ENCODE results near the gene PPAN. TPM values are rescaled to one million over a fixed set of nuclear protein-coding genes. Genes with fewer than 3 reads are reported as not detected.
A peak's percentile ranks its signal among the peaks of the same experiment; 100 is the strongest.

The PPAN gene
- total RNA-seq, 2 experiments from 2014 or later, result 165 to 171 TPM

GRCh38 chr19:10083911-10084310, 22.3 kb upstream of the PPAN start:
- H3K36me3 Mint-ChIP-seq (ENCODE audit: low read depth), result peaks cover 5% of the 10 kb centered on the region
- no peak overlapping the region for H3K27ac Mint-ChIP-seq
- DNase-seq (no peak), ATAC-seq (no peak)
- intact Hi-C loops (cut with micrococcal nuclease), result no loop called here
- H3K4me3 Mint-ChIP-seq, result no peak overlapping the region
- ChIA-PET POLR2A (interaction anchor here (0.6 to 3.3 kb wide), 5 partner anchors 23 to 429 kb away, joined by 3 to 13 read pairs (median 4); partner anchors contain the start of gene PPAN), CTCF (interaction anchor here (0.8 to 1.6 kb wide), 5 partner anchors 10 to 152 kb away, joined by 3 read pairs; no protein-coding TSS in a partner anchor)
- H3K4me1 Mint-ChIP-seq (ENCODE audit: low read depth), result peaks cover 13% of the 10 kb centered on the region
- no peaks in the 10 kb centered on the region for H3K27me3 Mint-ChIP-seq
- no peaks in the 10 kb centered on the region for H3K9me3 Mint-ChIP-seq
- TF ChIP-seq CTCF (IDR thresholded peaks at IDR 0.05), result no peak

GRCh38 chr19:10084803-10085202, 21.4 kb upstream of the PPAN start:
- ChIA-PET POLR2A (interaction anchor here (0.8 to 3.3 kb wide), 5 partner anchors 10 to 58 kb away, joined by 3 to 13 read pairs (median 4); partner anchors contain the start of gene PPAN), CTCF (interaction anchor here (0.8 to 1.4 kb wide), 3 partner anchors 10 to 153 kb away, joined by 3 to 4 read pairs (median 3); no protein-coding TSS in a partner anchor)
- Mint-ChIP-seq H3K36me3 (ENCODE audit: low read depth) (peaks cover 12% of the 10 kb centered on the region), H3K27ac (no peak overlapping the region), H3K4me3 (peak overlapping the region; percentile 80), H3K4me1 (ENCODE audit: low read depth) (peaks cover 13% of the 10 kb centered on the region), H3K9me3 (no peaks in the 10 kb centered on the region), H3K27me3 (no peaks in the 10 kb centered on the region)
- intact Hi-C loops (cut with micrococcal nuclease), result no loop called here
- ATAC-seq (no peak), DNase-seq (no peak)
- TF ChIP-seq CTCF (IDR thresholded peaks at IDR 0.05), result no peak

- ChIA-PET CTCF (interaction anchor here (1.0 to 1.4 kb wide), 2 partner anchors 27 to 59 kb away, joined by 3 to 4 read pairs; no protein-coding TSS in a partner anchor), POLR2A (interaction anchor here (0.5 to 27.0 kb wide), 3 partner anchors 21 to 123 kb away, joined by 3 to 521 read pairs (median 13); partner anchors contain the start of genes EIF3G, P2RY11 and PPAN)
- intact Hi-C loops (cut with micrococcal nuclease), result no loop called here
- H3K27ac Mint-ChIP-seq, result peak within 1 kb of the TSS; percentile 85
- H3K4me3 Mint-ChIP-seq, result peak within 1 kb of the TSS; percentile 80
- DNase-seq, result peak; percentile 85
- peak; percentile 93 for ATAC-seq
- no peaks in the 10 kb centered on the region for H3K9me3 Mint-ChIP-seq
- no peak for TF ChIP-seq CTCF (IDR thresholded peaks at IDR 0.05)
- peaks cover 18% of the 10 kb centered on the region for H3K36me3 Mint-ChIP-seq (ENCODE audit: low read depth)
- H3K4me1 Mint-ChIP-seq (ENCODE audit: low read depth), result peaks cover 13% of the 10 kb centered on the region
- no peaks in the 10 kb centered on the region for H3K27me3 Mint-ChIP-seq
Observed at GRCh38 chr19:10085641-10086590, 20.2 kb upstream of the PPAN start, which contains the start of gene SHFL. TSS of gene SHFL (plus strand) at chr19:10086317. CDS start at chr19:10086428, 111 bp downstream.

- no peaks in the 10 kb centered on the region for H3K27me3 Mint-ChIP-seq
- H3K4me3 Mint-ChIP-seq, result peak overlapping the region; percentile 80
- ChIA-PET CTCF (no interaction called here), POLR2A (interaction anchor here (27.0 kb wide), 1 partner anchor 28 kb away, joined by 521 read pairs; the partner anchor contains the start of genes EIF3G, P2RY11 and PPAN)
- intact Hi-C loops (cut with micrococcal nuclease), result no loop called here
- H3K36me3 Mint-ChIP-seq (ENCODE audit: low read depth), result peaks cover 21% of the 10 kb centered on the region
- ATAC-seq (peak; percentile 40), DNase-seq (peak; percentile 60)
- H3K9me3 Mint-ChIP-seq, result no peaks in the 10 kb centered on the region
- peak overlapping the region; percentile 82 for H3K27ac Mint-ChIP-seq
- TF ChIP-seq CTCF (IDR thresholded peaks at IDR 0.05), result no peak
- H3K4me1 Mint-ChIP-seq (ENCODE audit: low read depth), result peaks cover 13% of the 10 kb centered on the region
Observed at GRCh38 chr19:10086591-10087192, 19.5 kb upstream of the PPAN start.
